ENCODE measurements around the gene STKLD1. TPM values are rescaled to one million over a fixed set of nuclear protein-coding genes. Genes with fewer than 3 reads are reported as not detected.

The STKLD1 gene
- total and polyA plus RNA-seq, 9 of the 15 experiments (the other 6 are each of a cell fraction or from before 2014, with no cell fraction given): 0.10 to 0.65 (median 0.33) TPM; not detected in 2

DNA sequence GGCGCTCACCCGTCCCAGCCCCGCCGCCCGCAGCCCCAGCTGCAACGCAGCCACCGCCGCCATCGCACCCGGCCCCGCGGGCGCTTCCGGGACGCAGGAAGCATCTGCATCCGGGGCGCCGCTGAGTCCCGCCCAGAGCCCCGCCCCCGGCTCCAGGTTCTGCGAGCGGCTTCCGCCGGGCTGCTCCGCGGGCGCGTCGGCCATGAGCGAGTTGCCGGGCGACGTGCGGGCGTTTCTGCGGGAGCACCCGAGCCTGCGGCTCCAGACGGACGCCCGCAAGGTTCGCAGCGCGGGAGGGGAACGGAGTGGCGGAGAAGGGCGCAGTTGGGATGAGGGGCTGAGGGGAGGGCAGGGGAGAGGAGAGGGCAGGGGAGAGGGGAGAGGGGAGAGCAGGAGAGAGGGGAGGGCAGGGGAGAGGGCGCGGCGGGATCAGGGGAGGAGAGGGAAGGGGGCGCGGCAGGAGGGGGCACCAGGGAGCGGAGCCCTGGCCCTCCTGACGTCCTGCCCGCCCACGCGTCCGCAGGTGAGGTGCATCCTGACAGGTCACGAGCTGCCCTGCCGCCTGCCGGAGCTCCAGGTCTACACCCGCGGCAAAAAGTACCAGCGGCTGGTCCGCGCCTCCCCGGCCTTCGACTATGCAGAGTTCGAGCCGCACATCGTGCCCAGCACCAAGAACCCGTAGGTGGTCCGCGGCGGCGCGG is 19.6 kb upstream of the STKLD1 start, which contains the start of the genes SURF1 and SURF2 (continued):
- TF ChIP-seq ATF6 (CRISPR knock-in tag; IDR thresholded peaks at IDR 0.05) (no peak), SUPT5H (IDR thresholded peaks at IDR 0.05) (peak; percentile 84), ZNF77 (CRISPR knock-in tag; IDR thresholded peaks at IDR 0.05) (no peak), ZKSCAN3 (CRISPR knock-in tag; IDR thresholded peaks at IDR 0.05) (no peak), SETDB1 (IDR thresholded peaks at IDR 0.05; ENCODE audit: low read length) (no peak), ZC3H8 (IDR thresholded peaks at IDR 0.05) (no peak), GABPB2 (CRISPR knock-in tag; conservative IDR thresholded peaks at IDR 0.05) (no peak), HCFC1 (IDR thresholded peaks at IDR 0.05; ENCODE audit: low read depth, low read length) (peak; percentile 72), CTCF (IDR thresholded peaks at IDR 0.05 in 2 of 3, conservative IDR thresholded peaks at IDR 0.05 in 1 of 3; ENCODE audit: insufficient read depth in 2 of 3, low read depth in 1 of 3, low read length in 3 of 3) (peak in 2 of 3 experiments; percentile 21 to 43; a peak in 3 of 6 replicates), HBP1 (CRISPR knock-in tag; IDR thresholded peaks at IDR 0.05) (no peak), SRSF7 (optimal IDR thresholded peaks at IDR 0.05; ENCODE audit: low read depth, low read length) (no peak), ZNF133 (CRISPR knock-in tag; IDR thresholded peaks at IDR 0.05) (no peak)
- TF ChIP-seq, protein P1, sequence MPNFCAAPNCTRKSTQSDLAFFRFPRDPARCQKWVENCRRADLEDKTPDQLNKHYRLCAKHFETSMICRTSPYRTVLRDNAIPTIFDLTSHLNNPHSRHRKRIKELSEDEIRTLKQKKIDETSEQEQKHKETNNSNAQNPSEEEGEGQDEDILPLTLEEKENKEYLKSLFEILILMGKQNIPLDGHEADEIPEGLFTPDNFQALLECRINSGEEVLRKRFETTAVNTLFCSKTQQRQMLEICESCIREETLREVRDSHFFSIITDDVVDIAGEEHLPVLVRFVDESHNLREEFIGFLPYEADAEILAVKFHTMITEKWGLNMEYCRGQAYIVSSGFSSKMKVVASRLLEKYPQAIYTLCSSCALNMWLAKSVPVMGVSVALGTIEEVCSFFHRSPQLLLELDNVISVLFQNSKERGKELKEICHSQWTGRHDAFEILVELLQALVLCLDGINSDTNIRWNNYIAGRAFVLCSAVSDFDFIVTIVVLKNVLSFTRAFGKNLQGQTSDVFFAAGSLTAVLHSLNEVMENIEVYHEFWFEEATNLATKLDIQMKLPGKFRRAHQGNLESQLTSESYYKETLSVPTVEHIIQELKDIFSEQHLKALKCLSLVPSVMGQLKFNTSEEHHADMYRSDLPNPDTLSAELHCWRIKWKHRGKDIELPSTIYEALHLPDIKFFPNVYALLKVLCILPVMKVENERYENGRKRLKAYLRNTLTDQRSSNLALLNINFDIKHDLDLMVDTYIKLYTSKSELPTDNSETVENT (CRISPR knock-in tag; IDR thresholded peaks at IDR 0.05): no peak
- TF ChIP-seq, protein P2, sequence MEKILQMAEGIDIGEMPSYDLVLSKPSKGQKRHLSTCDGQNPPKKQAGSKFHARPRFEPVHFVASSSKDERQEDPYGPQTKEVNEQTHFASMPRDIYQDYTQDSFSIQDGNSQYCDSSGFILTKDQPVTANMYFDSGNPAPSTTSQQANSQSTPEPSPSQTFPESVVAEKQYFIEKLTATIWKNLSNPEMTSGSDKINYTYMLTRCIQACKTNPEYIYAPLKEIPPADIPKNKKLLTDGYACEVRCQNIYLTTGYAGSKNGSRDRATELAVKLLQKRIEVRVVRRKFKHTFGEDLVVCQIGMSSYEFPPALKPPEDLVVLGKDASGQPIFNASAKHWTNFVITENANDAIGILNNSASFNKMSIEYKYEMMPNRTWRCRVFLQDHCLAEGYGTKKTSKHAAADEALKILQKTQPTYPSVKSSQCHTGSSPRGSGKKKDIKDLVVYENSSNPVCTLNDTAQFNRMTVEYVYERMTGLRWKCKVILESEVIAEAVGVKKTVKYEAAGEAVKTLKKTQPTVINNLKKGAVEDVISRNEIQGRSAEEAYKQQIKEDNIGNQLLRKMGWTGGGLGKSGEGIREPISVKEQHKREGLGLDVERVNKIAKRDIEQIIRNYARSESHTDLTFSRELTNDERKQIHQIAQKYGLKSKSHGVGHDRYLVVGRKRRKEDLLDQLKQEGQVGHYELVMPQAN (IDR thresholded peaks at IDR 0.05; ENCODE audit: borderline replicate concordance): peak; percentile 93
- TF ChIP-seq, protein P3, sequence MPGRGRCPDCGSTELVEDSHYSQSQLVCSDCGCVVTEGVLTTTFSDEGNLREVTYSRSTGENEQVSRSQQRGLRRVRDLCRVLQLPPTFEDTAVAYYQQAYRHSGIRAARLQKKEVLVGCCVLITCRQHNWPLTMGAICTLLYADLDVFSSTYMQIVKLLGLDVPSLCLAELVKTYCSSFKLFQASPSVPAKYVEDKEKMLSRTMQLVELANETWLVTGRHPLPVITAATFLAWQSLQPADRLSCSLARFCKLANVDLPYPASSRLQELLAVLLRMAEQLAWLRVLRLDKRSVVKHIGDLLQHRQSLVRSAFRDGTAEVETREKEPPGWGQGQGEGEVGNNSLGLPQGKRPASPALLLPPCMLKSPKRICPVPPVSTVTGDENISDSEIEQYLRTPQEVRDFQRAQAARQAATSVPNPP (IDR thresholded peaks at IDR 0.05; ENCODE audit: borderline replicate concordance, insufficient read depth, insufficient read length): no peak

Measured in K562 (cell line).